H9 (cell line): ENCODE measurements around the gene SHMT2. TPM values are rescaled to one million over a fixed set of nuclear protein-coding genes. Genes with fewer than 3 reads are reported as not detected.
A peak's percentile ranks its signal among the peaks of the same experiment; 100 is the strongest.

Experiments used
- DNase-seq: peaks from one replicate; pipeline ENCODE4 v3.0.0-alpha.2; 2017
- H2AFZ ChIP-seq: one replicate; pipeline ENCODE4 v1.6.1; 2013; ENCODE audit warnings: mild to moderate bottlenecking, low read length, control low read depth, moderate library complexity
- H2AK5ac ChIP-seq: 2 replicates; pipeline ENCODE4 v1.6.1; 2013; ENCODE audit warnings: low read length, control low read depth, mixed read lengths; ENCODE audit not compliant: insufficient read length
- H2BK120ac ChIP-seq: one replicate; pipeline ENCODE4 v1.6.1; 2013; ENCODE audit warnings: low read depth, mild to moderate bottlenecking, low read length, control low read depth, inconsistent platforms; ENCODE audit not compliant: poor library complexity, severe bottlenecking
- H2BK12ac ChIP-seq: 2 replicates; pipeline ENCODE4 v1.6.1; 2013; ENCODE audit warnings: low read length, control low read depth, mixed read lengths, low read depth; ENCODE audit not compliant: insufficient read length
- H2BK15ac ChIP-seq: 2 replicates; pipeline ENCODE4 v1.6.1; 2013; ENCODE audit warnings: low read depth, low read length, control low read depth
- H2BK20ac ChIP-seq: one replicate; pipeline ENCODE4 v1.6.1; 2013; ENCODE audit warnings: low read depth, mild to moderate bottlenecking, low read length, control low read depth, inconsistent platforms; ENCODE audit not compliant: poor library complexity, severe bottlenecking
- H2BK5ac ChIP-seq: 2 replicates; pipeline ENCODE4 v1.6.1; 2013; ENCODE audit warnings: low read length, control low read depth, mixed read lengths; ENCODE audit not compliant: insufficient read length
- H3K14ac ChIP-seq: 2 replicates; pipeline ENCODE4 v1.6.1; 2013; ENCODE audit warnings: low read length, control low read depth; ENCODE audit not compliant: insufficient read depth
- H3K18ac ChIP-seq: 2 replicates; pipeline ENCODE4 v1.6.1; 2013; ENCODE audit warnings: low read depth, mild to moderate bottlenecking, mixed read lengths, low read length, control low read depth; ENCODE audit not compliant: insufficient read length
- H3K23ac ChIP-seq: 2 replicates; pipeline ENCODE4 v1.6.1; 2013; ENCODE audit warnings: low read length, control low read depth, mixed read lengths, low read depth; ENCODE audit not compliant: insufficient read length
- H3K23me2 ChIP-seq: 2 replicates; pipeline ENCODE4 v1.6.1; 2013; ENCODE audit warnings: low read depth, mild to moderate bottlenecking, mixed read lengths, low read length, control low read depth; ENCODE audit not compliant: insufficient read length, poor library complexity, severe bottlenecking
- H3K27ac ChIP-seq: 2 replicates; pipeline ENCODE4 v1.5.1; 2013; ENCODE audit warnings: low read length, control low read depth, mixed read lengths, low read depth; ENCODE audit not compliant: insufficient read length
- H3K27me3 ChIP-seq: 2 replicates; pipeline ENCODE4 v1.6.1; 2013; ENCODE audit warnings: low read length, control low read depth, inconsistent platforms; ENCODE audit not compliant: insufficient read depth
- H3K4ac ChIP-seq: 2 replicates; pipeline ENCODE4 v1.6.1; 2013; ENCODE audit warnings: low read depth, mild to moderate bottlenecking, control low read depth, inconsistent platforms, low read length, moderate library complexity
- H3K4me1 ChIP-seq: 2 replicates; pipeline ENCODE4 v1.6.1; 2013; ENCODE audit warnings: low read length, control low read depth, inconsistent platforms; ENCODE audit not compliant: insufficient read depth
- H3K4me2 ChIP-seq: 2 replicates; pipeline ENCODE4 v1.6.1; 2013; ENCODE audit warnings: low read length, control low read depth, mixed read lengths; ENCODE audit not compliant: insufficient read length, insufficient read depth
- H3K56ac ChIP-seq: 2 replicates; pipeline ENCODE4 v1.6.1; 2013; ENCODE audit warnings: low read depth, mild to moderate bottlenecking, mixed read lengths, low read length, control low read depth; ENCODE audit not compliant: insufficient read length
- H3K79me1 ChIP-seq: 2 replicates; pipeline ENCODE4 v1.6.1; 2013; ENCODE audit warnings: low read depth, mild to moderate bottlenecking, moderate library complexity, low read length, control low read depth, inconsistent platforms; ENCODE audit not compliant: insufficient read depth, poor library complexity, severe bottlenecking
- H3K79me2 ChIP-seq: 2 replicates; pipeline ENCODE4 v1.6.1; 2013; ENCODE audit warnings: low read length, control low read depth, inconsistent platforms; ENCODE audit not compliant: insufficient read depth
- H3K9ac ChIP-seq: 2 replicates; pipeline ENCODE4 v1.6.1; 2013; ENCODE audit warnings: low read length, control low read depth, mixed read lengths; ENCODE audit not compliant: insufficient read length; ENCODE audit errors: extremely low read depth
- H3K9me3 ChIP-seq: one replicate; pipeline ENCODE4 v1.6.1; 2013; ENCODE audit warnings: low read depth, low read length, inconsistent platforms; ENCODE audit not compliant: control insufficient read depth
- H3T11ph ChIP-seq: one replicate; pipeline ENCODE4 v1.6.1; 2013; ENCODE audit warnings: mild to moderate bottlenecking, low read length, control low read depth, inconsistent platforms
- H4K20me1 ChIP-seq: one replicate; pipeline ENCODE4 v1.6.1; 2013; ENCODE audit not compliant: control insufficient read depth, insufficient read length, insufficient read depth
- H4K5ac ChIP-seq: 2 replicates; pipeline ENCODE4 v1.6.1; 2013; ENCODE audit warnings: low read depth, mild to moderate bottlenecking, mixed read lengths, low read length, control low read depth; ENCODE audit not compliant: insufficient read length
- H4K8ac ChIP-seq: replicated peaks from 2 replicates; pipeline ENCODE4 v1.6.1; 2013; ENCODE audit warnings: low read length, control low read depth, mixed read lengths, low read depth; ENCODE audit not compliant: insufficient read length
- H4K91ac ChIP-seq: 2 replicates; pipeline ENCODE4 v1.6.1; 2013; ENCODE audit warnings: low read depth, mild to moderate bottlenecking, moderate library complexity, mixed read lengths, low read length, control low read depth; ENCODE audit not compliant: insufficient read length
- H3K27ac Mint-ChIP-seq, 3 experiments: 2 replicates in 2 of 3; 3 replicates in 1 of 3; pipeline ENCODE4 v1.8.0; 2020 to 2021; ENCODE audit warnings: mixed read lengths in 3 of 3, mild to moderate bottlenecking in 1 of 3, moderate library complexity in 1 of 3
- H3K27me3 Mint-ChIP-seq: 2 replicates; pipeline ENCODE4 v1.8.0; 2021; ENCODE audit warnings: low read depth, mild to moderate bottlenecking, moderate library complexity, mixed read lengths
- H3K36me3 Mint-ChIP-seq, 3 experiments: 2 replicates in 2 of 3; 3 replicates in 1 of 3; pipeline ENCODE4 v1.8.0; 2020 to 2021; ENCODE audit warnings: low read depth in 3 of 3, mixed read lengths in 3 of 3; ENCODE audit not compliant: insufficient read depth in 1 of 3
- H3K4me1 Mint-ChIP-seq, 2 experiments: 2 replicates each; pipeline ENCODE4 v1.8.0; 2020; ENCODE audit warnings: mixed read lengths in 2 of 2
- H3K4me3 Mint-ChIP-seq, 2 experiments: 2 replicates in 1 of 2; 3 replicates in 1 of 2; pipeline ENCODE4 v1.8.0; 2020 to 2021; ENCODE audit warnings: mild to moderate bottlenecking in 2 of 2, mixed read lengths in 2 of 2, moderate library complexity in 1 of 2
- H3K9me3 Mint-ChIP-seq, 2 experiments: 2 replicates in 1 of 2; 3 replicates in 1 of 2; pipeline ENCODE4 v1.8.0; 2020; ENCODE audit warnings: mild to moderate bottlenecking in 2 of 2, mixed read lengths in 2 of 2, moderate library complexity in 1 of 2
- CTCF ChIP-seq: fragments of 200-600 bp; sonication (generic); conservative IDR thresholded peaks from 3 replicates; pipeline ENCODE4 v1.8.0; 2021; ENCODE audit warnings: antibody characterized with exemption, mild to moderate bottlenecking
- WGBS: extraction: QIAGEN DNeasy Blood & Tissue Kit; methylation state at CpG from one replicate; pipeline ENCODE4 v1.1.7; 2013; ENCODE audit warnings: missing lambda C conversion rate, low lambda C conversion rate, mixed read lengths; ENCODE audit not compliant: insufficient read length; ENCODE audit errors: extremely low coverage; 5-methylcytosine and 5-hydroxymethylcytosine counted together
- total RNA-seq: library from RNA; stranded (reverse); gene quantifications from 2 replicates; pipeline ENCODE4 v1.2.1, GENCODE V29; 2021

The SHMT2 gene
- total RNA-seq, 1 experiment from 2014 or later = 260 TPM

- H3K27ac ChIP-seq = no peak overlapping the region
Observed at GRCh38 chr12:57237596-57237931, 8.1 kb downstream of the SHMT2 start.

More at GRCh38 chr12:57237596-57237931, 8.1 kb downstream of the SHMT2 start:
- peaks cover 54 to 69% of the 10 kb centered on the region in 2 experiments for H3K4me1 Mint-ChIP-seq
- H2BK12ac ChIP-seq = no peak overlapping the region
- H4K8ac ChIP-seq = no peak overlapping the region
- no peak overlapping the region for H2BK120ac ChIP-seq
- peaks cover 81% of the 10 kb centered on the region for H3K27me3 Mint-ChIP-seq
- no peak overlapping the region for H2AFZ ChIP-seq
- H3K9me3 Mint-ChIP-seq = no peaks in the 10 kb centered on the region
- H3K56ac ChIP-seq = no peak overlapping the region
- no peak overlapping the region for H2AK5ac ChIP-seq
- H3T11ph ChIP-seq = no peak overlapping the region
- H2BK20ac ChIP-seq = no peak overlapping the region
- H3K9me3 ChIP-seq = no peaks in the 10 kb centered on the region
- H4K91ac ChIP-seq = no peak overlapping the region
- H3K27ac Mint-ChIP-seq = no peak overlapping the region
- DNase-seq = no peak
- H3K14ac ChIP-seq = no peak overlapping the region
- H3K27me3 ChIP-seq = peaks cover 56% of the 10 kb centered on the region
- H3K4ac ChIP-seq = no peak overlapping the region
- H3K4me2 ChIP-seq = peak overlapping the region; percentile 82
- H3K4me1 ChIP-seq = no peaks in the 10 kb centered on the region
- H2BK5ac ChIP-seq = no peak overlapping the region
- peaks cover 4% of the 10 kb centered on the region for H4K20me1 ChIP-seq
- H3K79me2 ChIP-seq = no peaks in the 10 kb centered on the region
- no peak overlapping the region for H3K23ac ChIP-seq
- peaks cover 21 to 24% (median 22%) of the 10 kb centered on the region in 3 experiments for H3K36me3 Mint-ChIP-seq
- no peaks in the 10 kb centered on the region for H3K79me1 ChIP-seq
- no peak for TF ChIP-seq CTCF
- H2BK15ac ChIP-seq = no peak overlapping the region
- no peak overlapping the region for H3K9ac ChIP-seq
- H4K5ac ChIP-seq = no peak overlapping the region
- peak overlapping the region; percentile 72 to 87 for H3K4me3 Mint-ChIP-seq
- no peak overlapping the region for H3K18ac ChIP-seq
- H3K23me2 ChIP-seq = peaks cover 26% of the 10 kb centered on the region
- WGBS = no CpG with 5 or more reads among the region's 5 CpGs
